GM21723 (cell line): ENCODE data around the gene LUC7L2.
"Not testable (repeated sequence)": the region's sequence is repeated elsewhere in the genome, so short reads cannot be mapped to it uniquely, and the experiment has no call there.

Experiments used
- ATAC-seq: cut with Tn5 transposase; IDR thresholded peaks from one replicate; pipeline ENCODE4 v1.9.1; 2021; ENCODE audit warnings: mild to moderate bottlenecking, moderate library complexity; ENCODE audit not compliant: unreplicated experiment

Gene LUC7L2

DNA sequence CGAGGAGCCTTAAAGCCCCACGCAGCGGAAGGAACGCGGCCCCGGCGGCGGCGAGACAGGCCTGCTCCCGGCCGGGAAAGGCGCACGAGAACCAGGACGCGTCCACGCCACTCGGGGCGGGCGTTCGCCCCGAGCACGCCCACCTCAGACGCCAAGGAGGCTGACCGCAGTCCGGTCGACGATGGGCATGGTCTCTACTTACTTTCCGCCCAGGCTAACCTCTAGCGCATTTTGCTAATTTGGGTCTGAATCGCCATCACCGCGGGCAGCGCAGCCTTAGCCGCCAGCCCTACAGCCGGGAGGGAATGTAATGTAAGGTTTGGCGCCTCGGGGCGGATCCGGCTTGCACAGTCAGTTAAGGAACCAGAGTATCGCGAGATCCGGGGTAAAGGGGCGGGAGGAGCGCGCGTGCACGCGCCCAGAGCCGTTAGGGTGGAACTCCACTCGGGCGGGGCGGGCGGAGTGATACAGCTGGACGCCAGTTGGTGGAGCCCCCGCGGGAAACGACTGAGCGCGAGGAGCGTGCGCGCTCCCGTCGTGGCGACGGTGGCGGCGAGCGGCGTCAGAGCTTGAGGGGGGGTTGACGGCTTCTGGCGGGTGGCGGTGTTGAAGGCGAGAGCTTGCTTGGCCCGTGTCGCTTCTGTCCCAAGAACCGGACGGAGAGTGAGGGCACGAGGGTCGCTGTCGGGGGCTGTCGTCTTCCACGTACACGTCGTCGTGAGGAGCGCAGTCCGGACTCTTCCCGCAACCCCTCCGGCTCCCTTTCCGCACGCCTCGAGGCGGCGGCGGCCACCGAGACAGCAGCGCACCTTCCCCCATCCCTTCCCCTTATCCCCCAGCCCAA is at the start of gene LUC7L2:
Gene LUC7L2 (plus strand): TSS at position 529 of the 844 bp plus-strand sequence. CDS start 368 bp downstream, outside the sequence.
- peak; percentile 82 for ATAC-seq

- no peak for ATAC-seq
Observed at GRCh38 chr7:139317939-139318505, 41.7 kb upstream of the LUC7L2 start.

GRCh38 chr7:139321071-139321745 is 38.5 kb upstream of the LUC7L2 start:
- ATAC-seq, result no peak

DNA sequence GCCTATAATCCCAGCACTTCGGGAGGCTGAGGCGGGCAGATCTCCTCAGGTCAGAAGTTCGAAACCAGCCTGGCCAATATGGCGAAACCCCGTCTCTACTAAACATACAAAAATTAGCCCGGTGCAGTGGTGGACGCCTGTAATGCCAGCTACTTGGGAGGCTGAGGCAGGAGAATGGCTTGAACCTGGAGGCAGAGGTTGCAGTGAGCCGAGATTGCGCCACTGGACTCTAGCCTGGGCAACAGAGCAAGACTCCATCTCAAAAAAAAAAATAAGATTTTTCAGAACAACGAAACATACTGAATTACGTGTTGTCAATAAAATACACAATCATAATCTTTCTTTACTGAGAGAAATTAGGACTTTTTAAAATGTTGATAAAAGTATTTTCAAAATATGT is 35.0 kb upstream of the LUC7L2 start:
- not testable (repeated sequence) for ATAC-seq

- no peak for ATAC-seq
Observed at GRCh38 chr7:139328375-139328774, 31.3 kb upstream of the LUC7L2 start.

DNA sequence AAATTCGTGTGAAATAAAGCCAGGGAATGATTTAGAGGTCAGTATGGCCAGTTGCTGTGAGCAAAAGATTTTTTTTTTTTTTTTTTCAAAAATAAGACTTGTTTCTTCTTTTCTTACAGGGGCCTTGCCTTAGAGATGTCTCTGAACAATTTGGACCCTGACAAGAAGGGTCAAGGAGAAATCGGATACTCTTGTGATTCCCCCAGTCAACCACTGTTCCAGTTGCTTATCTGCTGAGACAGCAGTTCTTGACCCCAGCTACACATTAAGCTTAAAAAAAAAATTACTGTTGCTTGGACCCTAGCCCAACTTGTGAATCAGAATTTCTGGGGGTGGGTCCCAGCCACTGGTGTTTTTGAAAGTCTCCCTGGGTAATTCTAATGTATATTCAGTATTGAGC is 30.6 kb upstream of the LUC7L2 start:
- no peak for ATAC-seq

- no peak for ATAC-seq
Observed at GRCh38 chr7:139330333-139331030, 29.2 kb upstream of the LUC7L2 start.

GRCh38 chr7:139332697-139333359 is 26.9 kb upstream of the LUC7L2 start:
- no peak for ATAC-seq

DNA sequence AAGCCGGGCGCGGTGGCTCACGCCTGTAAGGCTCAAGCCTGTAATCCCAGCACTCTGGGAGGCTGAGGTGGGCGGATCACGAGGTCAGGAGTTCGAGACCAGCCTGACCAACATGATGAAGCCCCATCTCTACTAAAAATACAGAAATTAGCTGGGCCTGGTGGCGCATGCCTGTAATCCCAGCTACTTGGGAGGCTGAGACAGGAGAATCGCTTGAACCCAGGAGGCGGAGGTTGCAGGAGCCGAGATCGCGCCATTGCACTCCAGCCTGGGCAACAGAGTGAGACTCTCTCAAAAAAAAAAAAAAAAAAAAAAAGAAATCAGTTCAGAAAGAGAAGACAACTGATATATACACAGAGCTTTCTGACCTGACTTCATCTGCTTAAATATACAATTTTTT is 26.3 kb upstream of the LUC7L2 start:
- ATAC-seq, result not testable (repeated sequence)

- ATAC-seq, result no peak
Observed at GRCh38 chr7:139334399-139335150, 25.1 kb upstream of the LUC7L2 start.

- no peak for ATAC-seq
Observed at GRCh38 chr7:139339025-139339424, 20.7 kb upstream of the LUC7L2 start.

DNA sequence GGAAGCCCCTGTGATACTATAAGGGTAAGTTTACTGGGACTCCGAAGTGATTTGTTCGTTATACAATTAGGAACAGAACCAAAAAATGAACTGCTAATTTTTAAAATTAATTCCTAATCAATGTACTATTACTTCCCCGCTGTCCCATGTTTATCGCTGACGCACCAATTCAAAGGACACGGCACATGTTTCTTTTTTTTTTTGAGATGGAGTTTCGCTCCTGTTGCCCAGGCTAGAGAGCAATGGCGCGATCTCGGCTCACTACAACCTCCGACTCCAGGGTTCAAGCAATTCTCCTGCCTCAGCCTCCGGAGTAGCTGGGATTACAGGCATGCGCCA is 20.0 kb upstream of the LUC7L2 start:
- ATAC-seq, result no peak

DNA sequence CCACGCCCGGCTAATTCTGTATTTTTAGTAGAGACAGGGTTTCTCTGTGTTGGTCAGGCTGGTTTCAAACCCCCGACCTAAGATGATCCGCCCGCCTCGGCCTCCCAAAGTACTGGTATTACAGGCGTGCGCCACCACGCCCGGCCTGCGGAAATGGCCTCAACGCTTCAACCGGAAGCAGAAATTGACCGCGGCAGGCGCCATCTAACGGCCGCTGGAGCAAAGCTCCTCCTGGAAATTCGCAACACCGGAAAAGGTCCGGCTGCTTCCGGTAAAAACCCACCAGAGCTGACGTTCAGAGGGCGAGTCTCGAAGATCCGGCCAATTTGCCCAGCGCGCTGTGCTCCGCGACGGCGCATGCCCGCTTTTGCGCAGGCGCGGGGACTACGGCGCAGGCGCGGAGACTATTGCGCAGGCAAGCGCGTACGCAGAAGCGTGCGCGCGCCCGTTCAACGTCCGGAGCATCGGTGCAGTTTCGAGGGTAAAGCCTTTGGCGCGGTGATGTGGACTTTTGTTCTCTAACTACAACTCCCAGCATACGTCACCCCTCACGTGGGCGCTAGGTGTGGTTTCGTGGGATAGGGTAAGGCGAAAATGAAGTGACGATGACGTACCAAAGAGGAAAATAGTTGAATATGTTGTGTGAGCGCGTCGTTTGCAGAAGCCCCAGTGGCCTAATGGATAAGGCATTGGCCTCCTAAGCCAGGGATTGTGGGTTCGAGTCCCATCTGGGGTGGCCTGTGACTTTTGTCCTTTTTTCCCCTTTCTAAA is 19.5 kb upstream of the LUC7L2 start:
- ATAC-seq, result peak; percentile 82

DNA sequence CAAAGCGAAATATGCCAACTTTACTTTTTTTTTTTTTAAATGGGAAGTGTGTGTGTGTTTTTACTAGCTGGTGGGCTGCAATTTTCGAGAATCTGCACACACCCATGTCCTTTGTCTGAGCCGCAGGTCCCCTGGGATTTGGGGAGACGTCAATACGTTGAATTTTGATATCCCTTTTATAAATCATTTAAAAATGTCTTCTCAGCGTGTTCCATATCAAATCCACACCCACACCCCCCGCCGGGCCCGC is 19.0 kb upstream of the LUC7L2 start:
- no peak for ATAC-seq

DNA sequence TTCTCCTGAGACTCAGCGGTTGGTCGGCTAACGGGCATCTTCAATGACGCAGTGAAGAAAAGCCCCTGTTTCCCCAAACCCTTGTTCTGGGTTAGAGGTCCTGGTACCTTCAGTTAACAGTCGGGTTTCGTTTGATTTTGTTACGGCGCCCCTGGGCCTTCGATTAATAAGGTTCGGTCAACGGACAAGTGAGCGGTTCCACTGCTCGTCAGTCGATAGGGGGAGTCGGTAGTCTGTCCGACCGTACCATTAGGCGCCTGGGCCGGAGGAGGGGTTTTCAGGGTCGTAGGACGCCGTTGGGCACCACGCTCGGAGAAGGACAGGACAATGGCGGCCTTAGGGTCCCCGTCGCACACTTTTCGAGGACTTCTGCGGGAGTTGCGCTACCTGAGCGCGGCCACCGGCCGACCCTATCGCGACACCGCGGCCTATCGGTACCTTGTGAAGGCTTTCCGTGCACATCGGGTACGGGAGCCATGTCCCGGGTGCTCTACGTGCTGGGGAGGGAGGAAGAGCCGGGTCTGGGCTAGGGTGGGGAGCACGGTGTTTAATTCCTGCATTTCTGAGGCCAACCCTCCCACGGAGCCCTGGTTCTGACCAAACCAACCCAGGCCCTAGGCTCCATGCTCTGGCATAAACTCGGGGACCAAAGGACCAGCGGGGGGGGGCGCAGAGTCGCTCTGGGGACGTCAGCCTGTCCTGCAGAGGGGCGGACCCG is 18.5 kb upstream of the LUC7L2 start, which contains the start of gene FMC1:
Gene FMC1 (plus strand): TSS at position 280 of the 718 bp plus-strand sequence. CDS start 48 bp downstream, at position 328.
- ATAC-seq, result peak; percentile 66

- no peak for ATAC-seq
Observed at GRCh38 chr7:139341776-139342226, 17.9 kb upstream of the LUC7L2 start.

DNA sequence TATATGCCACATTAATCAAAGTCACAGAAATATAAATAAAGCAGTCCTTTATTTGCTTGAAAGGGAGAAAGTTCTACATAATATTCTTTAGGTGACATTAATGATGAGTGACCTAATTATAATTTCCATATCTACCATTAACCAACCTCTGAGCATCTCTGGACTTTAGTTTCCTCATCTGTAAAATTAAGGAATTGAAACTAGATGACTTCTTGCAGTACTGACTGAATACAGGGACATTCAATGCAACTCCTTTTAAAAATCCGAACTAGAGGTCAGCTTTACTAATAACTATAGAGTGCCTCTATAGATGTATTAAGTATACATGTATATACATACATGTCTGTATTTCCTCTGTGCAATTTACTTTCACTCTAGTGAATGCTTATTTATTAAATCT is 14.7 kb upstream of the LUC7L2 start:
- no peak for ATAC-seq

- ATAC-seq, result no peak
Observed at GRCh38 chr7:139351027-139351426, 8.7 kb upstream of the LUC7L2 start.

GRCh38 chr7:139354729-139355128 is 5.0 kb upstream of the LUC7L2 start:
- no peak for ATAC-seq
